GM12865 (cell line): ENCODE data around the gene TNIK.

Experiments used
- DNase-seq: peaks from one replicate; pipeline ENCODE4 v3.0.0; 2010; ENCODE audit warnings: low read depth
- H3K4me3 ChIP-seq: 2 replicates; pipeline ENCODE4 v1.5.1; 2011; ENCODE audit warnings: mild to moderate bottlenecking, low read depth, low read length, control low read depth
- CTCF ChIP-seq: IDR thresholded peaks from 2 replicates; pipeline ENCODE4 v1.5.1; 2011; ENCODE audit warnings: low read length, control low read depth, low read depth, inconsistent platforms; ENCODE audit not compliant: insufficient read depth; ENCODE audit errors: missing control alignments

Gene TNIK

GRCh38 chr3:171398343-171398742 is 61.9 kb downstream of the TNIK start:
- no peak for DNase-seq
- TF ChIP-seq CTCF, result no peak
- no peak overlapping the region for H3K4me3 ChIP-seq

- no peak for DNase-seq
- no peak overlapping the region for H3K4me3 ChIP-seq
- TF ChIP-seq CTCF, result no peak
These were observed 63.1 kb downstream of the TNIK start for GRCh38 chr3:171397089-171397488.

GRCh38 chr3:171396048-171396447 is 64.2 kb downstream of the TNIK start:
- H3K4me3 ChIP-seq, result no peak overlapping the region
- no peak for DNase-seq
- TF ChIP-seq CTCF, result no peak

GRCh38 chr3:171393032-171393744 is 67.0 kb downstream of the TNIK start:
- no peak for DNase-seq
- no peak for TF ChIP-seq CTCF
- H3K4me3 ChIP-seq, result no peak overlapping the region

- no peak for DNase-seq
- no peak for TF ChIP-seq CTCF
- H3K4me3 ChIP-seq, result no peak overlapping the region
These were observed 68.8 kb downstream of the TNIK start for GRCh38 chr3:171391432-171391831.

GRCh38 chr3:171390051-171390941 is 69.9 kb downstream of the TNIK start:
- H3K4me3 ChIP-seq, result no peak overlapping the region
- DNase-seq, result no peak
- TF ChIP-seq CTCF, result no peak
